HG03196 (cell line): ENCODE measurements around the gene ZNF683.
"Not testable (repeated sequence)": the region's sequence is repeated elsewhere in the genome, so short reads cannot be mapped to it uniquely, and the experiment has no call there.

Source experiments
- ATAC-seq: cut with Tn5 transposase; IDR thresholded peaks from one replicate; pipeline ENCODE4 v1.9.1; 2021; ENCODE audit not compliant: unreplicated experiment

ZNF683 gene

DNA sequence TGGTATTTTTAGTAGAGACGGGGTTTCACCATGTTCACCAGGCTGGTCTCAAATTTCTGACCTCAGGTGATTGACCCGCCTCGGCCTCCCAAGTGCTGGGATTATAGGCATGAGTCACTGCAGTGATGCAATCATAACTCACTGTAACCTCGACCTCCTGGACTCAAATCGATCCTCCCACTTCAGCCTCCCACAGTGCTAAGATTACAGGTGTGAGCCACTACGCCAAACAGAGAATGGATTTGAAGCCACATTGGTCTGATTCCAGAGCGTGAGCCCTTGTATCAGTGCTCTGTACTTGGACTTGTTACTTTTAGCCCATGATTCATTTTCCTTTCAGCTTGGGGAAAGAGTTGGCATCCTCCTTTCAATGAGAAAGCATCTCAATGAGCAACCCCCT is 14.9 kb upstream of the ZNF683 start:
- no peak for ATAC-seq

DNA sequence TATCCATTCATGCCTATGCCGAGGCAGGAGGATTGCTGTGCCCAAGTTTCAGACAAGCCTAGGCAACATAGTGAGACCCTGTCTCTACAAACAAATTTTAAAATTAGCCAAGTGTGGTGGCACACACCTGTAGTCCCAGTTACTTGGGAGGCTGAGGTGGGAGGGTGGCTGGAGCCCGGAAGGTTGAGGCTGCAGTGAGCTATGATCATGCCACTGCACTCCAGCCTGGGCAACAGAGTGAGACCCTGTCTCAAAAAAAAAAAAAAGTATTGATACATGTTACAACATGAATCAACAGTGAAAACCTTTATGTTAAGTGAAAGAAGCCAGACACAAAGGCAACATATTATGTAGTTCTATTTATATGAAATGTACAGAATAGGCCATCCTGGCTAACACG is 12.5 kb upstream of the ZNF683 start:
- not testable (repeated sequence) for ATAC-seq

DNA sequence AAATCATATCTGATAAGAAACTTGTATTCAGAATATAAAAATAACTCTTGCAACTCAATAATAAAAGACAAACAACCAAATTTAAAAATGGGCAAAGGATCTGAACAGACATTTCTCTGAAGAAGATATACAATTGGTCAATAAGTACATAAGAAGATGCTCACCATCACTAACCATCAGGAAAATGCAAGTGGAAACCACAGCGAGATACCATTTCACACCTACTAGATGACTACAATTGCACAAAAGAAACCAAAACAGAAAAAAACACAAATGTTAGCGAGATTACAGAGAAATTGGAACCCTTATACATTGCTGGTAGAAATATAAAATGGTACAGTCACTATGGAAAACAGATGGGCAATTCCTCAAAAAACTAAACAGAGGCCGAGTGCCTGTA is 11.5 kb upstream of the ZNF683 start:
- ATAC-seq = no peak

GRCh38 chr1:26378879-26379251 is 6.3 kb upstream of the ZNF683 start:
- ATAC-seq = no peak

GRCh38 chr1:26378088-26378878 is 5.7 kb upstream of the ZNF683 start:
- ATAC-seq = peak; percentile 73

GRCh38 chr1:26376050-26376449 is 3.5 kb upstream of the ZNF683 start:
- no peak for ATAC-seq

- no peak for ATAC-seq
These were observed 2.5 kb upstream of the ZNF683 start for GRCh38 chr1:26375081-26375480.

- not testable (repeated sequence) for ATAC-seq
These were observed 1.8 kb upstream of the ZNF683 start for GRCh38 chr1:26374361-26374760.

- no peak for ATAC-seq
These were observed 1.2 kb upstream of the ZNF683 start for GRCh38 chr1:26373789-26374188.

DNA sequence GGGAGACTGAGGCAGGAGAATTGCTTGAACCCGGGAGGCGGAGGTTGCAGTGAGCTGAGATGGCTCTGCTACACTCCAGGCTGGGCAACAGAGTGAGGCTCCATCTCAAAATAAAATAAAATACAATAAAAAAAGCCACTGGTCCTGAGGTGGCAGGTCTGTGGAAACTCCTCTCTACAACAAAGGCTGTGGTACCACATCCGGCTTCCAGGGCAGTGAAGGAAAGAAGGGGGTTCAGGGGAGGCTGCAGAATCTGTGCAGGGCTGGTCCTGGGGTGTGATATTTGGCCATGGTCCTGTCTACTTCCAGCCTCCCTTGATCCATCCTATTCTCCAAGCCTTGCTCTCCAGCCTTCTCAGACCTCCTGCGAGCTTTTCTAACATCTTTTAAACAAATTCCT is 731 bp upstream of the ZNF683 start:
- no peak for ATAC-seq

DNA sequence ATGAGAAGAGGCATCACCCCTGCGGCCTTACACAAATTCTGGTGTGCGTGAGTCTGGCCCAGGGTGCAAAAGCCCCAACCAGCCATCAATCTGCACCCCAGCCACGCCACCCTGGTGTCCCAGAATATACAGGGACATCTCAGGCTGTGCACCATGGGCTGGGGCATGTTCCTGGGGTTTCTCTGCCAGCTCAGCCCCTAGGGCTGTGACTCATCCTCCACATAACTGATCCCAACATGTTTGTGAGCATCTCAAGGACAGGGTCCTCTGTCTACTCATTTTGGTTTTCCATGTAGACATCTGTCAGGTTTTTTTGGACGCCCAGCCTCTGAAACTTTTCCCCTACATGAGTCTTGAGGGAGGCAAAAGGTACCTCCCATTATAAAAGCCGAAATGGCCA is 511 bp downstream of the ZNF683 start:
- no peak for ATAC-seq

DNA sequence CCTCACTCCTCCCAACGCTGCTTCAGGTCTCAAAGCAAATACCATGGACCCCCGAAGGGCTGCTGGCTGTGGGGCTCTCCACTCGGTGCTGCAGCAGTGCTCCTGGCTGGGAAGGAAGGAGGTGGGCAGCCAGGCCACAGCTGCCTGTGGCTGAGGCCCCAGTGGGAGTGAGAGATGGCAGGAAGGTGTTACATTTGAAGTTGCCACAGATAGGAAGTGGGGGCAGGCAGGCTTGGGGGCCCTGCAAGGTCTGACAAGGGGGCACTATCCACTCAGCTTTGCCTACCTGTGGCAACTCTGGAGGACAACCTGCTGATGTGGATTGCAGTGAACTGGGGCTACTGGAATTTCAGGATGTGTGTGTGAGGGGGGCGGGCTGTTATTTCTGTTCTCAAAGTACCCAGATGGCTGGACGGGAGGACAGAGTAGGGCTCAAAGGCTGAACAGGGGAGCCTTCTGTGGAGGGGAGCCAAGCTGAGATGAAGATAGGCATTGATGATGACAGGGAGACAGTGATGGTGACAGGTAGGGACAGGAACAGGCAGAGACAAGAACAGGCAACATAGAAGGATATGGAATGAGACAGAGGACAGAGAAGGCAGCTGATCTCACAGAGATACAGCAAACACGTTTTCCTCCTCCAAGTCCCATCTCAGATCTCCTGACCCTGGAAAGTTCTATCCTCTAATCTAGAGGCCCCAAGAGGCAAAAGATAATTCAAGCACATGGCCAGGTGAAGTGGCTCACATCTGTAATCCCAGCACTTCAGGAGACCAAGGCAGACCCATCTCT is 1.8 kb downstream of the ZNF683 start:
- no peak for ATAC-seq

DNA sequence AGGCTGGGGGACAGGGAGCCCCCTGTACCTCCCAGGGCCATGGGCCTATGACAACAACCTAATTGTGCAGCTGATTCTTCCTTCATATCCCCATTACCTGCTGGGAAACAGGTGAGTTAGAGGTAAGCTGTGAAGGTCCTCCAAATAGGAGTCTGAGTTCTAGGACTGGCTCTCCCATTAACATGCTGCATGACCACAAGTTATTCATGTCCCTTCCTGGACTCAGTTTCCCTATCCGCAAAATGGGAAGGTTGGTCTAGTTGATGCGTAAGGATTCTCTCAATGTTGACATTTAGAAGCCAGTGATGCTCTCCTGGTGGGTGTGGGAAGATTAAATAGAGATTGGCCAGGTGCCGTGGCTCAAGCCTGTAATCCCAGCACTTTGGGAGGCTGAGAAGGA is 4.1 kb downstream of the ZNF683 start:
- no peak for ATAC-seq

DNA sequence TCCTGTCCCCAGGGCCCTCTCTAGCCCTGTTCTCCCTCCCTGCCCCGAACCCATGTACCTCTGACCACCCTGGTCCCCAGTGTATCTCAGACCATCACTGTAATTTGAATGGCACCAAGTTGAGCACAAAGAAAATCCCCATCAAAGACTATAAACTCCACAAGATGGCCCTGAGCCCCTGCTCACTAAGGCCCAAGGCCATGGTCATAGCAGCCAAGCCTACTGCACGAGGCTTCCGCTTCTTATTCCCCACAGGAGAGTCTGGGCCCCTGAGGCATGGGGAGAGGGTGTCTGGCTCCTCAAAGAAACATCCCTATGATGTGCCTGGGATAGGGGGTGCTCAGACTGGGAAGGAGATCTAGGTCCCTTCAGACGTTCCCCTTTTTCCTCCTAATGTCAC is 4.5 kb downstream of the ZNF683 start:
- ATAC-seq = no peak

- ATAC-seq = no peak
These were observed 5.1 kb downstream of the ZNF683 start for GRCh38 chr1:26367441-26367840.

GRCh38 chr1:26364956-26365355 is 7.6 kb downstream of the ZNF683 start:
- ATAC-seq = no peak

DNA sequence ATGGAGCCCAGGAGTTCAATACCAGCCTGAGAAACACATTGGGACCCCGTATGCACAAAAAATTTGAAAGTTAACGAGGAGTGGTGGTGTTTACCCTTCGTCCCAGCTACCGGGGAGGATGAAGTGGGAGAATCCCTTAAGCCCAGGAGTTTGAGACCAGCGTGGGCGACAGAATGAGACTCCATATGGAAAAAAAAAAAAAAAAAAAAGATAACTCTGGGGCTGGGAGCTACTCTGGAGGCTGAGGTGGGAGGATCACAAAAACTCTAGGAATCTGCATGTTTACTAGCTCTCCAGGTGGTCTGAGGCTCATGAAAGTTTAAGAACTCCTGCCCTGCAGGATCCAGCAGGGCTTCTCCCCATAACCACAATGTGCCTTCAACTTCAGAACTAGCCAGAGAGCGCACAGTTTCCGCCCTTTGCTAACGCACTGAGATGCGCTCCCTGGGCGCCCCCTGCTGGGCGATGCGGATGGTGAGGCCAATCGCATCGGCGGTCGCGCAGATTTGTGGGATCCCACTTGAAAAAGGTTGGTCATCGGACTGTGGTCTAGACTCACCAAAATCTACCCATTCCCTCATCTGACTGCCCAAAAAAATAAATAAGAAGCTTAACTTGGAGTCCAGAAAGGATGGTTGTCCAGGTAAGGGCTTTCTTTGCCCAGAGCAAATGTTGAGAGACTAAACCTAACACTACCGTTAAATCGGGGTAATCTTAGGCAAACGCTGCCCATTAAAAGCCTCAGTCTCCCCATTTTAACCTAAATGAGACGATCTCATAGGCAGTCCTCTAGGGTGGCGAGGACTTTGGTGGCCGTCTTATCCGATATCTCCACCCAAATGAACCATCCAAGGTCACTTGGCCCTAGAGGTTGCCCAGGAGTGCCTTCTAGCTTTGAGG is 8.8 kb downstream of the ZNF683 start:
- no peak for ATAC-seq

GRCh38 chr1:26362331-26362730 is 10.2 kb downstream of the ZNF683 start:
- no peak for ATAC-seq

DNA sequence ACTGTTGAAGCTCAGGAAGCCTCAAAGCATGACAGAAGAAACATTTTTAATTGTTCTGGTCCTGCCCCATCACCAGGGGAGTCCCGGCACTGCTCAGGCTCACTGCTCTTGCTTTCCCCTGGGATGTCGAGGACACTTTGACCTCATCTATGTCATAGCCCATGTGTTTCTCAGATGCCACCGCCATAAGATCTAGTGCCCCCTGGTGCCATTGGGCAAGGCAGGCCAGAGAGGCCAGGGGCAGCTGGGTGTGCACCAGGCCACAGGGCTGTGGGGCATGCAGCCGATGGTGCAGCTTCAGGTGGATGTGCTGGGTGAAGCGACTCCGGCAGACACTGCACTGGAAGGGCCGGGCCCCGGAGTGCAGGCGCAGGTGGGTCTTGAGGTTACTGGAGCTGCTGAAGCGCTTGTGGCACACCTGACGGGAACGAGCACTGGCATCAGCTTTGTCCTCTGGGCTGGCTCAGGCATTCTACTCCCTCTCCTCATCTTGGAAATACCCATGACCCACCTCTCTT is 10.9 kb downstream of the ZNF683 start:
- no peak for ATAC-seq

DNA sequence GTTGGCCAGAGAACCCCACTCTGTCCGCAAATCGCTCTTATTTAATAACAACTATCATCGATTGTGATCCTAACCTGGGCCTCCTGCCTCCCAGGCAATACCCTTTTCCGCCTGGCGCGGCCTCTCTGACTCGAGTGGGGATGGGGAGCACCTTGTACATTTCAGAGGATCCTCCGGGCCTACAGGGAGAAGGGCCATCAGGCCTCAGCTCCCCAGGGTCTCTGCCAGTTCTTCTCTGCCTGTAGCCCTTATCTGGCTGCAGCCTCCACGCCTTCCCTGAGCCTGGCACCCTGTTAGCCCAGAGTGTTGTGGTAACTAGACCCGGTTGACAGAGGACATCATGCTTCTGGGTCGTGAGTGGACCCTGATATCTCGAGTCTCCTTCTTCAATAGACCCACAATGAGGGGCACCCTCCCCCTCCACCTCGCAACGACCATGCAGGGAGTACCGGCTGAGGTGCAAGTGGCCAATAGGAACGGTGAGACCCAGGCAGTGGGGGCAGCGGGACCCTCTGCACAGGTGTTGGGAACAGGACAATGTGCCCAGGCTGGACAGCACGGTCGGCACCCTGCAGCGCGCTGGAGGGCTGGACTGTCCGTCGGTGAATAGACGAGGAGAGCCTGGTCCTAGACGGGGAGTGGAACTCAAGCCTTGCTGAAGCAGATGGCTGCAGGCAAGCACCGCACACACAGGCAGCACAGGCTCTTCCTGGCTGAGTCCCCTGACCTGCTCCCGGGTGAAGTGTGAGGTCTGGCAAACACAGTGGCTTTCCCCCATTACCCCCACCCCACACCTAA is 11.5 kb downstream of the ZNF683 start:
- ATAC-seq = no peak
